ENCODE measurements around the gene OSBPL3.

DNA sequence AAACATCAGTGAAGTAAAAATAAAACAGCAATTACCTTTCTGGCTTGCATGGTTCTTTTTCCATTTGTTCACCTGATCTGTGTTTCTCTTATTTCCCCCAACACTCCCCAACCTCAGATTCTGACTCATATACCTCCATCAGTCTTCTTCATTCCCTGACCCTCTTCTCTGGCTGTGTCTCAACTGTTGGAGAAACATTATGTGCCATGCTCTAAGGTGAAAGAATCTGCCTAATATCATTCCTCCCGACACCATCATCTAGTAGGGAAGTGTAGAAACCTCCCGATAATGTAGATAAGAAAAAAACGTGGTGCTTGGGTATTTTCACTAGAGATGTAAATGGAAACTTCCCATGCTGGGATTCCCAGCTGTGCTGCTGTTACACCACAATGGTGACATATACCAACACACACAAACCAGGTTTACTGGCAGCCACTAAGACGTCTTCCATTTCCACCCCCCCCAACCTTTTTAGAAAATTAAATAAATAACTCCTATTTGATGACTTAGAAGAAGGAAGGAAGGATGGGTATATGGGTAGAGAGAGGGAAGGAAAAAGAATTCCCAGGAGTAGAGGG lies 63.4 kb downstream of the OSBPL3 start:
- TF ChIP-seq, protein P1, sequence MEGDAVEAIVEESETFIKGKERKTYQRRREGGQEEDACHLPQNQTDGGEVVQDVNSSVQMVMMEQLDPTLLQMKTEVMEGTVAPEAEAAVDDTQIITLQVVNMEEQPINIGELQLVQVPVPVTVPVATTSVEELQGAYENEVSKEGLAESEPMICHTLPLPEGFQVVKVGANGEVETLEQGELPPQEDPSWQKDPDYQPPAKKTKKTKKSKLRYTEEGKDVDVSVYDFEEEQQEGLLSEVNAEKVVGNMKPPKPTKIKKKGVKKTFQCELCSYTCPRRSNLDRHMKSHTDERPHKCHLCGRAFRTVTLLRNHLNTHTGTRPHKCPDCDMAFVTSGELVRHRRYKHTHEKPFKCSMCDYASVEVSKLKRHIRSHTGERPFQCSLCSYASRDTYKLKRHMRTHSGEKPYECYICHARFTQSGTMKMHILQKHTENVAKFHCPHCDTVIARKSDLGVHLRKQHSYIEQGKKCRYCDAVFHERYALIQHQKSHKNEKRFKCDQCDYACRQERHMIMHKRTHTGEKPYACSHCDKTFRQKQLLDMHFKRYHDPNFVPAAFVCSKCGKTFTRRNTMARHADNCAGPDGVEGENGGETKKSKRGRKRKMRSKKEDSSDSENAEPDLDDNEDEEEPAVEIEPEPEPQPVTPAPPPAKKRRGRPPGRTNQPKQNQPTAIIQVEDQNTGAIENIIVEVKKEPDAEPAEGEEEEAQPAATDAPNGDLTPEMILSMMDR (IDR thresholded peaks at IDR 0.05): no peak
- TF ChIP-seq POLR2A (IDR thresholded peaks at IDR 0.05): no peak
